Smooth muscle cell (in vitro differentiated cells): Measurements from ENCODE around the gene INPP5D. TPM values are rescaled to one million over a fixed set of nuclear protein-coding genes. Genes with fewer than 3 reads are reported as not detected.

Experiments used
- DNase-seq: peaks from one replicate; lab custom pipeline; 2025; ENCODE audit not compliant: unreplicated experiment; lab: John Stamatoyannopoulos, UW
- H2AFZ ChIP-seq: fragments of 200-600 bp; sonication (generic); 2 replicates; pipeline ENCODE4 v1.6.0; 2016; ENCODE audit warnings: antibody characterized with exemption, low read depth, mild to moderate bottlenecking
- H3F3A ChIP-seq: fragments of 200-600 bp; sonication (generic); 2 replicates; pipeline ENCODE4 v1.6.0; 2017; ENCODE audit warnings: antibody characterized with exemption, low read depth
- H3K27ac ChIP-seq: fragments of 200-600 bp; sonication (generic); 2 replicates; pipeline ENCODE4 v1.5.1; 2016; ENCODE audit warnings: low read depth, mild to moderate bottlenecking
- H3K27me3 ChIP-seq: fragments of 200-600 bp; sonication (generic); 2 replicates; pipeline ENCODE4 v1.6.1; 2016; ENCODE audit warnings: low read depth, mild to moderate bottlenecking
- H3K36me3 ChIP-seq: fragments of 200-600 bp; sonication (generic); 2 replicates; pipeline ENCODE4 v1.5.1; 2016; ENCODE audit warnings: low read depth
- H3K4me1 ChIP-seq: fragments of 200-600 bp; sonication (generic); 2 replicates; pipeline ENCODE4 v1.5.1; 2016; ENCODE audit warnings: low read depth
- H3K4me2 ChIP-seq: fragments of 200-600 bp; sonication (generic); 2 replicates; pipeline ENCODE4 v1.6.0; 2016; ENCODE audit warnings: mild to moderate bottlenecking
- H3K4me3 ChIP-seq: fragments of 200-600 bp; sonication (generic); 2 replicates; pipeline ENCODE4 v1.5.1; 2016; ENCODE audit warnings: mild to moderate bottlenecking
- H3K79me2 ChIP-seq: fragments of 200-600 bp; sonication (generic); 2 replicates; pipeline ENCODE4 v1.6.0; 2016; ENCODE audit warnings: low read depth, mild to moderate bottlenecking
- H3K9ac ChIP-seq: fragments of 200-600 bp; sonication (generic); 2 replicates; pipeline ENCODE4 v1.6.0; 2016; ENCODE audit warnings: low read depth
- H3K9me3 ChIP-seq: fragments of 200-600 bp; sonication (generic); replicated peaks from 2 replicates; pipeline ENCODE4 v1.5.1; 2016; ENCODE audit warnings: low read depth
- H4K20me1 ChIP-seq: fragments of 200-600 bp; sonication (generic); 2 replicates; pipeline ENCODE4 v1.6.0; 2016; ENCODE audit warnings: low read depth
- CTCF ChIP-seq: fragments of 200-600 bp; sonication (generic); IDR thresholded peaks from 2 replicates; pipeline ENCODE4 v1.5.1; 2017; ENCODE audit warnings: borderline replicate concordance, mild to moderate bottlenecking, antibody characterized with exemption; ENCODE audit not compliant: insufficient read depth, poor library complexity, severe bottlenecking
- WGBS: methylation state at CpG from one replicate; pipeline ENCODE4 v1.1.7; 2016; ENCODE audit warnings: low lambda C conversion rate; 5-methylcytosine and 5-hydroxymethylcytosine counted together
- polyA plus RNA-seq: library from polyadenylated mRNA; unstranded; fragments of >200 nt; fragmentation: Nextera tagmentation; extraction: Ambion mirVana; gene quantifications from 2 replicates; pipeline ENCODE4 v1.2.1, GENCODE V29; 2016
- total RNA-seq: library from RNA; depleted of rRNA; stranded (reverse); fragments of >200 nt; gene quantifications from 2 replicates; pipeline ENCODE4 v1.2.3, GENCODE V29; 2014

Gene INPP5D
- total and polyA plus RNA-seq, 2 experiments from 2014 or later: 5.6 to 17.8 TPM

DNA sequence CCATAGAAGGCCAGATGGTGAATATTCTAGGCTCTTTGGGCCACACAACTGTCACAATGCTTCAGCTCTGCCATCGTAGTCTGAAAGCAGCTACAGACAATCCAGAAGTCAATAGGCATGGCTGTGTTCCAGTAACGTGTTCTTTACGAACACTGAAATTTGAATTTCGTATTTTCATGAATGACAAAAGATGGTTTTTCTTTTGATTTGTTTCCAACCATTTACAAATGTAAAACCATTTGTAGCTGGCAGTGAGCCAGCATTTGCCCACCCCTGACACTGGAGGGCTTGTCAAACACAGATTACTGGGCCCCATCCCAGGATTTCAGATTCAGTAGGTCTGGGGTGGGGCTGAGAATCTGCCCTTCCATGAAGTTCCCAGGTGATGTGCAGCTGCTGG is 108.3 kb downstream of the INPP5D start:
- DNase-seq: no peak
- H3K4me2 ChIP-seq: no peak overlapping the region

GRCh38 chr2:233168919-233169318 is 108.8 kb downstream of the INPP5D start:
- Histone ChIP-seq H3K4me1 (no peaks in the 10 kb centered on the region), H3K27me3 (no peaks in the 10 kb centered on the region), H3K9ac (no peak overlapping the region), H3K9me3 (no peaks in the 10 kb centered on the region), H3F3A (no peaks in the 10 kb centered on the region), H3K36me3 (no peaks in the 10 kb centered on the region), H2AFZ (no peak overlapping the region), H4K20me1 (no peaks in the 10 kb centered on the region), H3K79me2 (no peaks in the 10 kb centered on the region), H3K27ac (no peak overlapping the region), H3K4me3 (no peak overlapping the region), H3K4me2 (no peak overlapping the region)
- no peak for TF ChIP-seq CTCF
- WGBS: 90% methylated on average over 8 of the region's 11 CpGs
- no peak for DNase-seq

More for the DNA sequence above, 108.3 kb downstream of the INPP5D start:
- Histone ChIP-seq H4K20me1 (no peaks in the 10 kb centered on the region), H3K79me2 (no peaks in the 10 kb centered on the region), H3F3A (no peaks in the 10 kb centered on the region), H3K4me1 (no peaks in the 10 kb centered on the region), H3K36me3 (no peaks in the 10 kb centered on the region), H3K4me3 (no peak overlapping the region), H3K9me3 (no peaks in the 10 kb centered on the region), H3K27ac (no peak overlapping the region), H3K27me3 (no peaks in the 10 kb centered on the region), H2AFZ (no peak overlapping the region), H3K9ac (no peak overlapping the region)
- TF ChIP-seq CTCF: no peak
- WGBS: 78% methylated on average over 4 of the region's 4 CpGs

DNA sequence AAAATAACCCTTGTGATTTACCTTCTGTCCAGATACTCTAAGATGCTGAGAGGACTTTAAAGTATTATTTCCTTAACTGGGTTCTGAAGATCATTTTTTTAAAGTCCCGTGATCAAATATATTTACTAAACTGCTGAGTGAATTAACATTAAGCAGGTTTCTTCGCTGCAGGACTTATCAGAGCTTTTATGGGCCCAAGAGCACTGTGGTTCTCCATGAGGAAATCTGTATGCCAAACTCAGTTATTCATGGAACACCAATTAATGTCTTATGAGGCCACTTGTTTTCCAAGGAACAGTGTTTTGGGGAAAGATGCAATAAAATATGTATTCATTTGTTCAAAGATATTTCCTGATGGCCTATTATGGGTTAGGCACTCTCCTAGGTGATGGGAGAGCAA is 111.2 kb downstream of the INPP5D start:
- no peaks in the 10 kb centered on the region for H3F3A ChIP-seq
- H3K36me3 ChIP-seq: no peaks in the 10 kb centered on the region
- H3K79me2 ChIP-seq: no peaks in the 10 kb centered on the region
- no peak for TF ChIP-seq CTCF
- no peaks in the 10 kb centered on the region for H3K9me3 ChIP-seq
- 95% methylated on average over 2 of the region's 2 CpGs for WGBS
- H3K27ac ChIP-seq: no peak overlapping the region
- no peak for DNase-seq
- no peaks in the 10 kb centered on the region for H4K20me1 ChIP-seq
- H3K27me3 ChIP-seq: no peaks in the 10 kb centered on the region
- no peaks in the 10 kb centered on the region for H3K4me1 ChIP-seq
- no peak overlapping the region for H3K4me3 ChIP-seq
- no peak overlapping the region for H2AFZ ChIP-seq
- no peak overlapping the region for H3K4me2 ChIP-seq
- no peak overlapping the region for H3K9ac ChIP-seq

DNA sequence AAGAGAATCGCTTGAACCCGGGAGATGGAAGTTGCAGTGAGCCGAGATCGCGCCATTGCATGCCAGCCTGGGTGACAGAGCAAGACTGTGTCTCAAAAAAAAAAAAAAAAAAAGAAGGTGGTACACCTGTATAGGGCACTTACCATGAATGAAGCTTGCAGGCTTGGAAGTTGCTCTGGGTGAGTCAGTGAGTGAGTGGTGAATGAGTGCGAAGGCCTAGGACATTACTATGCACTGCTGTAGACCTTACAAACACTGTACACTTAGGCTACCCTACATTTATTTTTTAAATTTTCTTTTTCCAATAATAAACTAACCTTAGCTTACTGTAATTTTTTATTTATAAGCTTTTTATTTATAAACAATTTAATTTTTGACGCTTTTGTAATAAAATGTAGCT is 113.0 kb downstream of the INPP5D start:
- Histone ChIP-seq H3K27ac (no peak overlapping the region), H3K36me3 (no peaks in the 10 kb centered on the region), H4K20me1 (no peaks in the 10 kb centered on the region), H3K9me3 (no peaks in the 10 kb centered on the region), H2AFZ (no peak overlapping the region), H3K9ac (no peak overlapping the region), H3K4me3 (no peak overlapping the region), H3K79me2 (no peaks in the 10 kb centered on the region), H3K4me2 (no peak overlapping the region), H3K27me3 (no peaks in the 10 kb centered on the region), H3F3A (no peaks in the 10 kb centered on the region), H3K4me1 (no peaks in the 10 kb centered on the region)
- TF ChIP-seq CTCF: no peak
- 97% methylated on average over 7 of the region's 7 CpGs for WGBS
- no peak for DNase-seq
